ENCODE data around the gene PHOX2A.
A peak's percentile ranks its signal among the peaks of the same experiment; 100 is the strongest.

PHOX2A gene

DNA sequence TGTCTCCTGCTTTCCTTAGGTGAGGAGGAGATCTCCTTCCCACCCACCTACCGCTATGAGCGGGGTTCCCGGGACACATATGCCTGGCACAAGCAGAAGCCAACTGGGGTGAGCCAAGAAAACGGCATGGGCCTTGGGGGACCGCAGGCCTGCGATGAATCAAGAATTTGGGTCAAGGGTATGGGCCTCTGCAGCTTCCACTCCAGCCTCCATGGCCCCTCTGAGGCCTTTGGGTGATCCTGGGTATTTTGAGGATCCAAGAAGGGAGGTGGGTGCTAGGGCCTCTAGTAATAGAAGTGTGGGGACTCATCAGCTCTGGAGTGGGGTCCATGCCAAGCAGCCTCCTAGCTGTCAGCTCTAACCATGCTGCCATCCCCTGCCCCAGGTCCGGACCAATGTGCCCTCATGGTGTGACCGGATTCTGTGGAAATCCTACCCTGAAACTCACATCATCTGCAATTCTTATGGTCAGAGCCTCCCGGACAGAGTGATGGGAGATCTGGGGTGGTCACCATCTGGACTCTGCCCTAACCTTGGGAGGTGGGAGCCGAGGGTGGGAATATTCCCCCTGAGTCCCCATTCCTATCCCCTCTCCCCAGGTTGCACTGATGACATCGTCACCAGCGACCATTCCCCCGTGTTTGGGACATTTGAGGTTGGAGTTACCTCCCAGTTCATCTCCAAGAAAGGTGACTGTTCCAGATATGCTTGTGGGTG, 10.8 kb downstream of the PHOX2A start:
- DNase-seq, result no peak

DNA sequence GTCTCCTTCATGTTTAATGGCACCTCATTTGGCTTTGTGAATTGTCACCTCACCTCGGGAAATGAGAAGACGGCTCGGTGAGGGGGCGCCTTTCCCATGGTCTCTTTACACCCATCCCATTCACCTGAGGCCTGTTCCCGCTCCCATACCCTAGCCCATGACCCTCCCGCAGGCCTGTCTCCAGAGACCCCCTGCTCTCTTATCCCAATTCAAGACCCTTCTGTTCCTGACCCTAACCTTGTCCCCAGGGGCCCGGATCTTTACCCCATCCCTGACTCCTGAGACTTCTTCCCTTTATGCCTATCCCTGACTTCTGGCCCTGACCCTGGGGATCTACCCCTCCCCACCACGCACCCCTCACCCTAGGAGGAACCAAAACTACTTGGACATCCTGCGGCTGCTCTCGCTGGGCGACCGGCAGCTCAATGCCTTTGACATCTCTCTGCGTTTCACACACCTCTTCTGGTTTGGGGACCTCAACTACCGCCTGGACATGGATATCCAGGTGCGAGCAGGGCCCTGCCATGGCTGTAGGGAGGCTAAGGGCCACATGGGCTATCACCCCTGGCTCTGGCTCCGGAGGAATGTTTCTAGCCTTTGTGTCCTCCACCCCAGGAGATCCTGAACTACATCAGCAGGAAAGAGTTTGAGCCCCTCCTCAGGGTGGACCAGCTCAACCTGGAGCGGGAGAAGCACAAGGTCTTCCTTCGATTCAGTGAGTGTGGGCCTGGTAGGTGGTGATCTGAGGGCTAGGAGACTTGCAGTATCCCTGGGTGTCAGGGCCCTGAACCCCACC, 11.5 kb downstream of the PHOX2A start:
- DNase-seq, result no peak

DNA sequence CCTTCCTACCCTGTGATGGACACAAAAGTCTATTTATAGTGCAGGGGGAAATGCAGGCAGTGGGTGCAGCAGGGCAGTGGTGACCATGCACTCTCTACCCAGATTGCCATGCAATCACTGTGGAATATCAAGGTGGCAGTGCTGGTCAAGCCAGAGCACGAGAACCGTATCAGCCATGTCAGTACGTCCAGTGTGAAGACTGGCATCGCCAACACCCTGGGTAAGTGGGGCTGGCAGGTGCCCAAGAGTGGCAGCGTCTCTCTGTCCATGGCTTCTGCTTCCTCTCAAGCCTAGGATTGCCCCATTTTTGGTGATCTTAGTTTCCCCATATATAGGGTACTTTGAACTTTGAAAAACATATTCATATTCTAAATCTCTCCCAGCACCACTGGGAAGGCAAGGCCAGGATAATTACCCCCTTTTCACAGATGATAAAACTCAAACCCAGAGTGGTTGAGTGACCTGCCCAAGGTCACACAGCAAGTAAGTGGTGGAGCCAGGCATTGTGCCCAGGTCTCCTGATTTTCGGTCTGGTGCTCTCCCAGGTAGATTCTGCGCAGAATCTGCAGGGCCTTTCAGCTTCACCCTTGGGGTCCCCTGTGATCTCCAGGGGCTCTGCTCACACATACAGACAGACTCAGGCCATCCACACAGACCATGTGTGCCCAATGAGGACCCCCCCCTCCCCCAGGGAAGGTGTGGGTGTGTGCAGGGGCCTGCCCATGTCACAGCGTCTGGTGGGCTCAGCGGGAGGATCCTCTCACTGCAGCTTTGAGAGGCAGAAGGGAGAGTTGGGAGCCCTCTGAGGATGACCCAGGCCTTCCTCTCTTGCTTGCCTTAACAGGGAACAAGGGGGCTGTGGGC, 12.3 kb downstream of the PHOX2A start:
- no peak for DNase-seq

GRCh38 chr11:72230764-72231365, 13.1 kb downstream of the PHOX2A start:
- no peak for DNase-seq

GRCh38 chr11:72229925-72230763, 13.8 kb downstream of the PHOX2A start:
- no peak for DNase-seq

- no peak for DNase-seq
Measured at GRCh38 chr11:72229336-72229924, 14.5 kb downstream of the PHOX2A start.

GRCh38 chr11:72228844-72229231, 15.1 kb downstream of the PHOX2A start:
- DNase-seq, result no peak

- no peak for DNase-seq
Measured at GRCh38 chr11:72228229-72228843, 15.6 kb downstream of the PHOX2A start.

DNA sequence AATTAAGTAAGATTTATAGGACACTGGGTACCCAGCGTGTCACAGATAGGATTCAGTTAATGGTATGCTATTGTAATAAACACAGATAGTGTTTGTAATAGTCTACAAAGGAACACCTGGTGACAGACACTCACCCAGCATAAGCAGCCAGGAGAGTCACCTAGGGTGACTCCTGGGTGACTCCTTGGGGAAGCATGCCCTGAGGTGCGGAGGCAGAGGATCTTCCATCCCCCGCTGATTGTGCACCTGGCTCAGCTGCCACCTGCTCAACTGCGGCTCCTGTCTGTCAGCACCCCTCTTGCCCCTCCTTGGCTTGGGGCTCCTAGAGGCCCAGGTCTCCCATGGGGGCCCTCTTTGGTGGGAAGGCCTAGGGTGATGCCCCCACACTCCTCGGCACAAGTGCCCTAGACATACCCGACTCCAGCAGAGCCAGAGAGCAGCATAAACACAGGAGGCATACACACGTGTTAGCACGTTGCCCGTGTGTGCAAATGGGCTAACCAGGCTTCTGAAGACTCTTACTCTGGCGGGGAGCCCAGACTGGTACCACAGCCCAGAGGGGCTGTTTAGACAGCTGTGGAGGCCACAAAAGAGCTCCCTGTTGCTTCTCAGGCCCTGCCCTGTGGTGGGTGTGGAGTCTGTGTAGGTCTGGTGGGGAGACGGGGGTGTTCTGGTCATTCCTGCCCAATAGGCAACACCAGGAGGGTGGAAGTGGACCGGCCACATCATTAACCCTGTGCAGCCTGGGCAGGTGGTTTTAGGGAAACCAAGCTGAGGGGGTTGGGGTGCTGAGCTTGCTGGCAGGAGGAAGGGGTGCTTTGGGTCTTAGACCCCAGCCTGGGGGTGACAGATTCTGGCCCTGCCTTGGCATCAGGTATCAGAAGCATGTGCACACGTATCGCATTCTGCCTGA, 16.4 kb downstream of the PHOX2A start:
- DNase-seq, result peak; percentile 86

DNA sequence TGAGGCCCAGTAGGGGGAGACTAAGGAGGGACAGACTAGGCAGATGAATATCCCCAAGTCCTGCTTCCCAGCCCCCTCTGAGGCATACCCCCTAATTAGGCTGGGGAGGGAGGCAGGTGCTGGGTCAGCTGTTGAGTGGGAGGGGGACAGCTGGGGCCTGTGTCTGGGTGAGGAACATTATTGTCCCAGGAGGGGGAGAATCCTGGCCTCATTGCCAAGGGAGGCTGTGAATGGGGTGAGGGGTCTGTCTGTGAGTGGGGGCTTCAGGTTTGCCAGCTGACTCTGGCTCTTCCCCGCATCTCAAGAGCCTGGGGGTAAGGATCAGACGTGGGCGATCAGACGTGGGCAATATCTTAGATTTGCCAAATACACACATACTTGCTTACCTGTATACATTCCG, 17.3 kb downstream of the PHOX2A start:
- DNase-seq, result no peak

GRCh38 chr11:72225411-72225951, 18.5 kb downstream of the PHOX2A start:
- DNase-seq, result no peak

DNA sequence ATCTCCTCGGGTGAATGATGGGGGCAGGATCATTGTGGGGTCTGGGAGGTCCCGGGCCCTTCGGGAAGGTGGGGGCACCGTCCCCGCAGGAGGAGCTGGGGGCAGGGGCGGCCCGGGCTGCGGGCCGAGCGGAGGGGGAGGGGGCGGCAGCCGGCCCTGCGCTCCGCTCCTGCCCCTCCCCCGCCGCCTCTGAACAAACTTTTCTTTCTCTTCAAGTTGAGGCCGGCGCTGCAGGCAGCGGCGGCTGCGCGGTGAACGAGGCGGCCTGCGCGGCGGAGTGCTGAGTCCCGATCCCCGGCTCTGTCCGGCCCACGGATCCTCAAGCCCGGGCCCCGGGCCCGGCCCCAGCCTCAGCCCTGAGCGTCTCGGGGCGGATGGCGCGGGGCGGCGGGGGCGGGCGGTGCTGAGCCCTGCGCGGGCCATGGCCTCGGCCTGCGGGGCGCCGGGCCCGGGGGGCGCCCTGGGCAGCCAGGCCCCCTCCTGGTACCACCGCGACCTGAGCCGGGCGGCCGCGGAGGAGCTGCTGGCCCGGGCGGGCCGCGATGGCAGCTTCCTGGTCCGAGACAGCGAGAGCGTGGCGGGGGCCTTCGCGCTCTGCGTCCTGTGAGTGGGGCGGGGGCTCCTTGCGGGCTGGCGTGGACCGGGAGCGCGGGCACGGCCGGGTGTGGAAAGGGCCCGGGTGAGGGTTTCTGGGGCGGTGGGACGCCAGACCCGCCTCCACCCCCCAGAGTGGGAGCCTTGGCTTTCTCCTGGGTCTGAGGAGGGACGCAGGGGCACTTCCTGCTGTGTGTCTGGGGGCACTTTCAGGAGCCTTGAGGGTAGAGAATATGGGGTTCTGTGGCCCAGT, 19.2 kb downstream of the PHOX2A start, which contains the start of gene INPPL1:
Gene INPPL1, plus strand, starts transcription at position 204 of the 847 bp plus-strand sequence. Its CDS starts 218 bp downstream, at position 422.
- DNase-seq, result peak; percentile 66

GRCh38 chr11:72223615-72224563, 20.1 kb downstream of the PHOX2A start:
- DNase-seq, result peak; percentile 88

GRCh38 chr11:72222907-72223614, 20.9 kb downstream of the PHOX2A start:
- DNase-seq, result peak; percentile 96

DNA sequence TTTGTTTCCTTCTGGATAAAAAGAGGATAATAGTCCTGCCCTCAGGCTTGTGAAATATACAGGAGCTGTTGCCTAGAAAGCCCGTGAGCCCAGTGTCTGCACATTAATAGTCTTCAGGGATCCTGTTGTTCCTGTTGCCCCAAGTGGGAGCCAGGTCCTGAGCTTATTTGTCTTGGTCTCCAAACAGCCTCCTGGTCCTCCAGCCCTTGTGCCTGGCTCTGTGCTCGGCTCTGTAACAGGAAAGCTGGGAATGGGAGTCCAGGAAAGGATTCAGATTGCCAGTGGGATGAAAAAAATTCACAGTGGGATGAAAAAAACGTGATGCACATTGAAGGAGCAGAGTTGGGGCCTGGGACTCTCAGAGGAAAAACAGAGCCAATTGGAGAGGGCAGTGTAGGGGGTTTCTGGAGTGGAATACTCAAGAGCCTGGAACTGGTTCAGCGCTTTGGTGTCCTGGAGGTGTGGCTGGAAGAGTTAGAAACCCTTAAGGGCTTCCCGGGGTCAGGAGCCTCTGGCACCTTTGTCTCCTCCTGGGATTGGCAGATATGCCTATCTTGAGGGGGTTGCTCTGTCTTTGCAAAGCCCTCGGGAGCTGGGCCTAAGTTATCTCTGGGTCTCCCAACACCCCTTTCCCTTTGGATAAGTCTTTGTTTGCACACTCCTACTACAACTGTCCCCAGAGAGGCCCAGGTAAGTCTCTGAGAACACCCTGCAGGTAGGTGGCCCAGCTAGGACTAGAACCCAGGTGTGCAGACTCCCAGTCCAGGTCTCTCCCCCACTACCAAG, 21.7 kb downstream of the PHOX2A start:
- DNase-seq, result peak; percentile 28

All from femur (tissue), 1 donor.